ENCODE measurements around the gene AUH. TPM values are rescaled to one million over a fixed set of nuclear protein-coding genes. Genes with fewer than 3 reads are reported as not detected.

The AUH gene
- total and polyA plus RNA-seq, 9 of the 15 experiments (the other 6 are each of a cell fraction or from before 2014, with no cell fraction given) = 3.4 to 29.0 (median 10.1) TPM

DNA sequence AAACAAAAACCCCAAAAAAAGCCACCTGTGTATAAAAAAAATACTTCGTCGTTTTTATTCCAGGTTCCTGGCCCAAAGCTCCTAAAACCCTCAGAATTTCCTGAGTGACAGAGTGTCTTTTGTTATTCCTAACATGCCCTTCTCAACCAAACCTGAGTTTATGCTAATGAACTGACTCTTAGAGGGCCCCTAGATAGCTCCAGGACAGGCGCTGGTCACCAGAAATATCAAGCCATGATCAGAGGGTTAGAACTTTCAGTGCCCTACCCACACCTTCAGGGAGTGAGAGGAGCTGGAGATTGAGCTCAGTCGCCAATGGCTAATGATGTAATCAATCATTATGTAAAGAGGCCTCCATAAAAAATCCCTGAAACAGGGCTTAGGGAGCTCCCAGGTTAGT is 15.7 kb downstream of the AUH start:
- H3K9me3 ChIP-seq (replicated peaks; ENCODE audit: control insufficient read depth, insufficient read depth, low read depth, low read length) = no peaks in the 10 kb centered on the region
- WGBS (ENCODE audit: insufficient coverage, low coverage, missing lambda C conversion rate) = 36% methylated on average over 4 of the region's 4 CpGs
- no peak overlapping the region for H2AFZ ChIP-seq (ENCODE audit: low read depth, low read length)
- H3K79me2 ChIP-seq (ENCODE audit: control insufficient read depth, insufficient read depth, low read length) = no peaks in the 10 kb centered on the region; the same call in 2 of the 3 replicates
- H4K20me1 ChIP-seq (replicated peaks; ENCODE audit: control insufficient read depth, insufficient read depth, low read length) = no peaks in the 10 kb centered on the region; the same call in 1 of the 2 replicates
- no peaks in the 10 kb centered on the region for H3K4me1 ChIP-seq (replicated peaks in 1 of 2; ENCODE audit: control insufficient read depth in 2 of 2, insufficient read depth in 2 of 2, low read length in 2 of 2)
- no peak overlapping the region for H3K27ac ChIP-seq (ENCODE audit: extremely low read depth, low read depth, low read length)
- no peak for DNase-seq (ENCODE audit: extremely low read depth in 1 of 4, low spot score in 3 of 4)
- intact Hi-C loops (cut with micrococcal nuclease) = no loop called here
- POLR2A ChIA-PET = interaction anchor here (0.5 to 2.6 kb wide), 5 partner anchors 8 to 1651 kb away, joined by 3 to 22 read pairs (median 4); no protein-coding TSS in a partner anchor
- H3K9ac ChIP-seq (ENCODE audit: insufficient read depth in 1 of 2, low read depth in 2 of 2, low read length in 2 of 2) = no peak overlapping the region
- BruUV-seq (replicated peaks) = no TSS peak
- no peaks in the 10 kb centered on the region for H3K9me1 ChIP-seq (ENCODE audit: control insufficient read depth, insufficient read depth, low read length)
- peak; percentile 35; the same call in 2 of the 3 replicates for ATAC-seq
- no peak overlapping the region for H3K4me3 ChIP-seq
- no peak for FAIRE-seq
- in situ Hi-C loops (cut with MboI) = no loop called here
- H3K27me3 ChIP-seq (ENCODE audit: control insufficient read depth in 2 of 2, insufficient read depth in 2 of 2, low read length in 2 of 2) = no peaks in the 10 kb centered on the region
- peaks cover 26% of the 10 kb centered on the region; the same call in 2 of the 3 replicates for H3K36me3 ChIP-seq (ENCODE audit: control insufficient read depth, insufficient read depth, low read length)
- H3K4me2 ChIP-seq (ENCODE audit: insufficient read depth, low read length) = no peak overlapping the region
- CTCF ChIA-PET (ENCODE audit: low intra/inter-chr PET ratio) = no interaction called here
- no peak for TF ChIP-seq BMI1 (IDR thresholded peaks at IDR 0.05; ENCODE audit: low read length)
- TF ChIP-seq, protein P1, sequence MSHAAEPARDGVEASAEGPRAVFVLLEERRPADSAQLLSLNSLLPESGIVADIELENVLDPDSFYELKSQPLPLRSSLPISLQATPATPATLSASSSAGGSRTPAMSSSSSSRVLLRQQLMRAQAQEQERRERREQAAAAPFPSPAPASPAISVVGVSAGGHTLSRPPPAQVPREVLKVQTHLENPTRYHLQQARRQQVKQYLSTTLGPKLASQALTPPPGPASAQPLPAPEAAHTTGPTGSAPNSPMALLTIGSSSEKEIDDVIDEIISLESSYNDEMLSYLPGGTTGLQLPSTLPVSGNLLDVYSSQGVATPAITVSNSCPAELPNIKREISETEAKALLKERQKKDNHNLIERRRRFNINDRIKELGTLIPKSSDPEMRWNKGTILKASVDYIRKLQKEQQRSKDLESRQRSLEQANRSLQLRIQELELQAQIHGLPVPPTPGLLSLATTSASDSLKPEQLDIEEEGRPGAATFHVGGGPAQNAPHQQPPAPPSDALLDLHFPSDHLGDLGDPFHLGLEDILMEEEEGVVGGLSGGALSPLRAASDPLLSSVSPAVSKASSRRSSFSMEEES (CRISPR knock-in tag; IDR thresholded peaks at IDR 0.05) = no peak
- no peak for TF ChIP-seq SMARCE1 (IDR thresholded peaks at IDR 0.05)
- TF ChIP-seq, protein P2, sequence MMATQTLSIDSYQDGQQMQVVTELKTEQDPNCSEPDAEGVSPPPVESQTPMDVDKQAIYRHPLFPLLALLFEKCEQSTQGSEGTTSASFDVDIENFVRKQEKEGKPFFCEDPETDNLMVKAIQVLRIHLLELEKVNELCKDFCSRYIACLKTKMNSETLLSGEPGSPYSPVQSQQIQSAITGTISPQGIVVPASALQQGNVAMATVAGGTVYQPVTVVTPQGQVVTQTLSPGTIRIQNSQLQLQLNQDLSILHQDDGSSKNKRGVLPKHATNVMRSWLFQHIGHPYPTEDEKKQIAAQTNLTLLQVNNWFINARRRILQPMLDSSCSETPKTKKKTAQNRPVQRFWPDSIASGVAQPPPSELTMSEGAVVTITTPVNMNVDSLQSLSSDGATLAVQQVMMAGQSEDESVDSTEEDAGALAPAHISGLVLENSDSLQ (IDR thresholded peaks at IDR 0.05) = no peak
- no peak for TF ChIP-seq ZNF143 (CRISPR knock-in tag; IDR thresholded peaks at IDR 0.05)
- TF ChIP-seq, protein P3, sequence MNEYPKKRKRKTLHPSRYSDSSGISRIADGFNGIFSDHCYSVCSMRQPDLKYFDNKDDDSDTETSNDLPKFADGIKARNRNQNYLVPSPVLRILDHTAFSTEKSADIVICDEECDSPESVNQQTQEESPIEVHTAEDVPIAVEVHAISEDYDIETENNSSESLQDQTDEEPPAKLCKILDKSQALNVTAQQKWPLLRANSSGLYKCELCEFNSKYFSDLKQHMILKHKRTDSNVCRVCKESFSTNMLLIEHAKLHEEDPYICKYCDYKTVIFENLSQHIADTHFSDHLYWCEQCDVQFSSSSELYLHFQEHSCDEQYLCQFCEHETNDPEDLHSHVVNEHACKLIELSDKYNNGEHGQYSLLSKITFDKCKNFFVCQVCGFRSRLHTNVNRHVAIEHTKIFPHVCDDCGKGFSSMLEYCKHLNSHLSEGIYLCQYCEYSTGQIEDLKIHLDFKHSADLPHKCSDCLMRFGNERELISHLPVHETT (CRISPR knock-in tag; conservative IDR thresholded peaks at IDR 0.05 in 1 of 2, IDR thresholded peaks at IDR 0.05 in 1 of 2) = no peak
- TF ChIP-seq, protein P4, sequence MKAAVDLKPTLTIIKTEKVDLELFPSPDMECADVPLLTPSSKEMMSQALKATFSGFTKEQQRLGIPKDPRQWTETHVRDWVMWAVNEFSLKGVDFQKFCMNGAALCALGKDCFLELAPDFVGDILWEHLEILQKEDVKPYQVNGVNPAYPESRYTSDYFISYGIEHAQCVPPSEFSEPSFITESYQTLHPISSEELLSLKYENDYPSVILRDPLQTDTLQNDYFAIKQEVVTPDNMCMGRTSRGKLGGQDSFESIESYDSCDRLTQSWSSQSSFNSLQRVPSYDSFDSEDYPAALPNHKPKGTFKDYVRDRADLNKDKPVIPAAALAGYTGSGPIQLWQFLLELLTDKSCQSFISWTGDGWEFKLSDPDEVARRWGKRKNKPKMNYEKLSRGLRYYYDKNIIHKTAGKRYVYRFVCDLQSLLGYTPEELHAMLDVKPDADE (conservative IDR thresholded peaks at IDR 0.05; ENCODE audit: control insufficient read depth, low read depth, low read length) = no peak
- TF ChIP-seq ZNF224 (CRISPR knock-in tag; IDR thresholded peaks at IDR 0.05) = no peak

All from K562 (cell line).